MM.1S (cell line): ENCODE measurements around the gene PTCH2.

Source experiments
- DNase-seq: peaks from one replicate; pipeline ENCODE4 v3.0.0-alpha.2; 2015
- H2AFZ ChIP-seq: fragments of 300-600 bp; sonication (generic); 2 replicates; pipeline ENCODE4 v1.6.0; 2016; ENCODE audit warnings: antibody characterized with exemption, low read length
- H3F3A ChIP-seq: fragments of 300-600 bp; sonication (generic); 2 replicates; pipeline ENCODE4 v1.6.1; 2016; ENCODE audit warnings: mild to moderate bottlenecking, antibody characterized with exemption, low read length, moderate library complexity, mixed read lengths; ENCODE audit not compliant: insufficient read depth
- H3K27ac ChIP-seq: fragments of 300-600 bp; sonication (generic); 2 replicates; pipeline ENCODE4 v1.5.1; 2016; ENCODE audit warnings: mild to moderate bottlenecking, low read length
- H3K27me3 ChIP-seq: fragments of 300-600 bp; sonication (generic); replicated peaks from 2 replicates; pipeline ENCODE4 v1.6.0; 2016; ENCODE audit warnings: low read length; ENCODE audit not compliant: insufficient read depth
- H3K36me3 ChIP-seq: fragments of 300-600 bp; sonication (generic); replicated peaks from 2 replicates; pipeline ENCODE4 v1.6.1; 2016; ENCODE audit warnings: mild to moderate bottlenecking, low read length, mixed read lengths; ENCODE audit not compliant: insufficient read depth
- H3K4me1 ChIP-seq: fragments of 300-600 bp; sonication (generic); 2 replicates; pipeline ENCODE4 v1.6.1; 2016; ENCODE audit warnings: low read length, mixed read lengths
- H3K4me2 ChIP-seq: fragments of 300-600 bp; sonication (generic); 2 replicates; pipeline ENCODE4 v1.6.0; 2016; ENCODE audit warnings: low read depth, low read length
- H3K4me3 ChIP-seq: fragments of 300-600 bp; sonication (generic); 2 replicates; pipeline ENCODE4 v1.5.1; 2016; ENCODE audit warnings: low read length, mixed read lengths
- H3K79me2 ChIP-seq: fragments of 300-600 bp; sonication (generic); 2 replicates; pipeline ENCODE4 v1.6.1; 2016; ENCODE audit warnings: mixed run types, low read length, mixed read lengths
- H3K9ac ChIP-seq: fragments of 300-600 bp; sonication (generic); 2 replicates; pipeline ENCODE4 v1.6.1; 2016; ENCODE audit warnings: low read length, mixed read lengths
- H3K9me2 ChIP-seq: fragments of 300-600 bp; sonication (generic); replicated peaks from 2 replicates; pipeline ENCODE4 v1.6.1; 2016; ENCODE audit warnings: mild to moderate bottlenecking, low read length, mixed read lengths; ENCODE audit not compliant: insufficient read depth
- H3K9me3 ChIP-seq: fragments of 300-600 bp; sonication (generic); replicated peaks from 2 replicates; pipeline ENCODE4 v1.6.1; 2016; ENCODE audit warnings: mild to moderate bottlenecking, low read length, mixed read lengths; ENCODE audit not compliant: insufficient read depth
- H4K20me1 ChIP-seq: fragments of 300-600 bp; sonication (generic); 2 replicates; pipeline ENCODE4 v1.6.1; 2016; ENCODE audit warnings: mild to moderate bottlenecking, low read length, moderate library complexity, mixed read lengths; ENCODE audit not compliant: insufficient read depth
- CTCF ChIP-seq: fragments of 300-600 bp; sonication (generic); IDR thresholded peaks from 2 replicates; pipeline ENCODE4 v1.5.1; 2016; ENCODE audit warnings: antibody characterized with exemption, low read length, mixed read lengths
- EZH2 ChIP-seq: fragments of 300-600 bp; sonication (generic); optimal IDR thresholded peaks from 2 replicates; pipeline ENCODE3; 2017; ENCODE audit warnings: low read depth, mild to moderate bottlenecking, antibody characterized with exemption, low read length, mixed read lengths
- EZH2phosphoT487 ChIP-seq: fragments of 300-600 bp; sonication (generic); IDR thresholded peaks from 2 replicates; pipeline ENCODE4 v1.6.1; 2018; ENCODE audit warnings: antibody characterized with exemption, low read length

Gene PTCH2

GRCh38 chr1:44860891-44861425 is 17.9 kb upstream of the PTCH2 start:
- H3K27me3 ChIP-seq: no peaks in the 10 kb centered on the region
- no peaks in the 10 kb centered on the region for H3K9me3 ChIP-seq
- no peaks in the 10 kb centered on the region for H3F3A ChIP-seq
- H2AFZ ChIP-seq: no peak overlapping the region
- no peaks in the 10 kb centered on the region for H3K36me3 ChIP-seq
- no peaks in the 10 kb centered on the region for H4K20me1 ChIP-seq
- H3K9me2 ChIP-seq: no peaks in the 10 kb centered on the region
- H3K4me3 ChIP-seq: no peak overlapping the region
- H3K4me1 ChIP-seq: no peaks in the 10 kb centered on the region
- DNase-seq: no peak
- no peak overlapping the region for H3K9ac ChIP-seq
- no peak overlapping the region for H3K4me2 ChIP-seq
- no peak for TF ChIP-seq EZH2
- no peak for TF ChIP-seq CTCF
- no peak for TF ChIP-seq EZH2phosphoT487
- H3K27ac ChIP-seq: no peak overlapping the region
- no peaks in the 10 kb centered on the region for H3K79me2 ChIP-seq

- H3F3A ChIP-seq: no peaks in the 10 kb centered on the region
- no peak for DNase-seq
- TF ChIP-seq EZH2: no peak
- TF ChIP-seq EZH2phosphoT487: no peak
- TF ChIP-seq CTCF: no peak
- H3K4me3 ChIP-seq: no peak overlapping the region
- H3K9ac ChIP-seq: no peak overlapping the region
- H3K27ac ChIP-seq: no peak overlapping the region
- H3K79me2 ChIP-seq: no peaks in the 10 kb centered on the region
- H3K36me3 ChIP-seq: no peaks in the 10 kb centered on the region
- no peaks in the 10 kb centered on the region for H4K20me1 ChIP-seq
- no peak overlapping the region for H3K4me2 ChIP-seq
- no peak overlapping the region for H2AFZ ChIP-seq
- H3K4me1 ChIP-seq: no peaks in the 10 kb centered on the region
- H3K9me3 ChIP-seq: no peaks in the 10 kb centered on the region
- no peaks in the 10 kb centered on the region for H3K27me3 ChIP-seq
- no peaks in the 10 kb centered on the region for H3K9me2 ChIP-seq
Measured at GRCh38 chr1:44860331-44860730, 17.3 kb upstream of the PTCH2 start.

- Histone ChIP-seq H3K9me2 (no peaks in the 10 kb centered on the region), H3K36me3 (no peaks in the 10 kb centered on the region), H3F3A (no peaks in the 10 kb centered on the region), H3K27ac (no peak overlapping the region), H3K4me3 (no peak overlapping the region), H2AFZ (no peak overlapping the region), H3K4me2 (no peak overlapping the region), H3K27me3 (no peaks in the 10 kb centered on the region), H3K4me1 (no peaks in the 10 kb centered on the region), H4K20me1 (no peaks in the 10 kb centered on the region), H3K79me2 (no peaks in the 10 kb centered on the region), H3K9ac (no peak overlapping the region), H3K9me3 (no peaks in the 10 kb centered on the region)
- no peak for DNase-seq
- TF ChIP-seq EZH2phosphoT487 (no peak), EZH2 (no peak), CTCF (no peak)
Measured at GRCh38 chr1:44857446-44857845, 14.4 kb upstream of the PTCH2 start.
